Measurements from ENCODE around the gene PPP1R1A.

PPP1R1A gene

DNA sequence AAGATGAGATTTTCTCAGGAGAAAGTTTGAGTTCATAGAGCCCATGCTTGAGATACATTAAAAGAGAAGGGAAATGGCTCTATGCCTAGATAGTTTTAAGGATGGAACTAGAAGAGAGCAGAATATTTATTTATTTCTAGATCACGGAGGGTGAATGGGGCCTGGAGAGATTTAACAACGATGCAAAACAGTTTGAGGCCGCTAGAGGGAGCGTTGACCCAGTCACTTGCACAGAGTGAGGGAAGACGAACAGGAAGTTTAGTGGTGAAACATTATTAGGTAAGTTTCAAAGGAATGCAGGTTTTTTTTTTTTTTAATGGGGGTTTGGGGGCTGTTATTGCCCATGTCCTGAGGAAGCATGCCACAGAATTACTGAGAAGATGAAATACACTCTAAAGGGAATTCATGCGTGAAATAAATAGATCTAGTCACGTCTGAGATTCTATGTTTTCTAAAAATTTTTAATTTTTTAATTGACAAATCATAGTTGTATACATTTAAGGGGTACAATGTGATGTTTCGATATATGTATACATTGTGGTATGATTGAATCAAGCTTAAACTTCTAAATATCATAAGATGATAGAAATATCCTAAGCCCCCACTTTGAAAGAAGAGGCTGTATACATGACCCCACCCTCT is 14.8 kb upstream of the PPP1R1A start:
- peak; percentile 78 for DNase-seq (ENCODE audit: low spot score)

- no peak for DNase-seq (ENCODE audit: low spot score)
Observed at GRCh38 chr12:54602661-54603060, 14.2 kb upstream of the PPP1R1A start.

DNA sequence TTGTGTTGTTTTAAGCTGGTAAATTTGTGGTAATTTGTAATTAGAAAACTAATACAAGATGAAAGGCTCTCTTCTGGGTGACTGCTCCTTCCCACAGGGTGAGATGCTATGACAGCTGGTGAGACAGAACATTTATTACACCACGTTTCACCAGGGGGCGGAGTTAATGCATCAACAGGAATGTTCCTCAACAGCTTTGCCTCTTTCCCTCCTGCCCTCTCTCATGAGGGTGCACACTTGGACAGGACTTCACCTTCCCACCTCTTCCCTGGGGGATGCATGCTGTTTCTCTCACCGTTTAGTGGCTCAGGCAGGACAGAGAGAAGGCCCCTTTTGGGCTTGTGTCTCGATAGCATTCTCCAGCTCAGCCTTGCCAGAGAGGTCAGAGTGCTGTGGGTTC is 13.4 kb upstream of the PPP1R1A start:
- DNase-seq (ENCODE audit: low spot score), result no peak

DNA sequence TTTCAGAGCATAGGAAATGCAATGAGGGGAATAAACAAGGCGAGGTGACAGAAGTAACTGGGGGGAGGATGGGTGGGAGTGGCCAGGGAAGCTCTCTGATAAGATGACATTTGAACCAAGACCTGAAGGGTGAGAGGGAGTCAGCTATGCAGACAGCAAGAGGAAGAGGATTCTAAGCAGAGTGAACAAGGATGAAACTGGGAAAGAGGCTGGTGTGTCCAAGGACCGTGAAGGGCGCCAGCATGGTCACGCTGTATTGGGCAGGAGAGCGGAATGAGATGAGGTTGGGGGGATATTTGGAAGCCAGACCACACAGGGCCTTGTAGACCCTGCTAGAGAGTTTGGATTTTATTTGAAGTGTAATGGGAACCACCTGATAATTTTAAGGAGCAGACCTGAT is 10.5 kb upstream of the PPP1R1A start:
- DNase-seq (ENCODE audit: low spot score), result no peak

DNA sequence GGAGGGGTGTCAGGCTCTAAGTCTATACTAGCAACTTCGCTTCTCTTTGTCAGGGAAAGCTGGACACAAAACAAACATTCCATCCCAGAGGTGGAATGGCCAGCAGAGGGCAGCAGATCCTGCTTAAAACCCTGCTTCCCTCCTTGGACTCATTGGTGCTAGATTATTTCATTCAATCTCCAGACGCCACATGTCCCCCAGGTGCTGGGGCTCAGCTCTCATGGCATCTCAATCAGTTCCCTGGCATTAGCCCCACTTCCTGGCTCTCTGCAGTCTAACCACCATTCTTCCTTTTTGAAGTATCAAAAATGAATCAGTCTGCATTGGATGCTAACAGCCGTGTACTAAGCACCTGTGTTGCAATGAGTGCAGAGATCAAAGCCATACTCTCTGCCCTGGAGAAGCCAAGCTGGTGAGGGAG is 8.1 kb upstream of the PPP1R1A start:
- peak; percentile 43 for DNase-seq (ENCODE audit: low spot score)

DNA sequence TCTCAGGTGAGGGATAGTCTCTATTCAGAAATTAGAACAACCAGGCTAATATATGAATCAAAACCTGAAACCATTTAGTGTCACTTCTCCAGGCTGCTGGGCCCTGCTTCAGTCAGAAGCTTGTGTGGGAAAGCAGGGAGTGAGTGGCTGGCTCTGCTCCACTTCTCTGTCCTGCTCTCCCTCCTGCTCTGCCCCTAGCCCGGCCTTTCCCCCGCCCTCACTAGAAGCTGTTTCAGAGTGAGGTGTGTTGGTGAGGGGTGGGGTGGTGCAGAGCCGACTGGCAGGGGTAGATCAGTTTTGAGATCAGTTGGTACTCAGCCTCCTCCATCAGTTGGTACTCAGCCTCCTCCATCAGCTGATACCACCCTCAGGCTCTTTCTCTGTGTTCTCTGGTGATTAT is 7.0 kb upstream of the PPP1R1A start:
- DNase-seq (ENCODE audit: low spot score), result no peak

DNA sequence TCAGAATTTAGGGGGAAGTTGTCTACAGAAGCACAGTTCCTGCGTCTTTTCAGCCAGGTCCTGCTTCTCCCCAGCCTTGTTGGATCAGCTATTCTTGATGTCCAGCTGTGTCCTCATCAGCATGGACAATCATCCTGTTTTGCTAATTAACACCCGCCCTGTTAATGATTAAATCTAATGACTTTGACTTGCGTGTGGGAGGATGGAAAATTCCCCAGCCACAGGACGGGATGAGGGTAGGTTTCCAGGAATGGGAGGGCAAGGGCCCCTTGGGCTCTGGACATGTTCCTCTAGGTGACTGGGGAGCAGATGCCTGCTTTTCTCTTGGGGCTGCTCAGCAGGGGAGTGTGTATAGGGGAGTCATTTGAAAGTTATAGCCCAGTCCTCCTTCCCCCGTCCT is 5.3 kb upstream of the PPP1R1A start:
- DNase-seq (ENCODE audit: low spot score), result no peak

DNA sequence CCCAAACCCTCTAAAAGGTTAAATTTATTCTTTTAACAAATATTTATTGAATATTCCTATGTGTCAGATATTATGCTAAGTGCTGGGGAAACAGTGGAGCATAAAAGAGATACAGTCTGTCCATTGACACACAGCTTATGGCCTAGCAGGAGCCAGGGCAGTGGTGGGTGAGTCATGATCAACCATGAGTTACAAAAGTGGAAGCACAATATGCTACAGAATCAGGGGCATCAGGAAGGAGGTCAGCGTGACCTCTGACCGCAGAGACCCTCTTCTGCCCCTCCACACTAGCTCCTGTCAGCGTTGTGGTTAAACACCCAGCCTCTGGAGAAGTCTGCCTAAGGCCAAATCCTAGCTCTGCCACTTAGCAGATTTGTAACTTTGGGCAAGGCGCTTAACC is 4.7 kb upstream of the PPP1R1A start:
- no peak for DNase-seq (ENCODE audit: low spot score)

GRCh38 chr12:54592316-54592715 is 3.9 kb upstream of the PPP1R1A start:
- no peak for DNase-seq (ENCODE audit: low spot score)

DNA sequence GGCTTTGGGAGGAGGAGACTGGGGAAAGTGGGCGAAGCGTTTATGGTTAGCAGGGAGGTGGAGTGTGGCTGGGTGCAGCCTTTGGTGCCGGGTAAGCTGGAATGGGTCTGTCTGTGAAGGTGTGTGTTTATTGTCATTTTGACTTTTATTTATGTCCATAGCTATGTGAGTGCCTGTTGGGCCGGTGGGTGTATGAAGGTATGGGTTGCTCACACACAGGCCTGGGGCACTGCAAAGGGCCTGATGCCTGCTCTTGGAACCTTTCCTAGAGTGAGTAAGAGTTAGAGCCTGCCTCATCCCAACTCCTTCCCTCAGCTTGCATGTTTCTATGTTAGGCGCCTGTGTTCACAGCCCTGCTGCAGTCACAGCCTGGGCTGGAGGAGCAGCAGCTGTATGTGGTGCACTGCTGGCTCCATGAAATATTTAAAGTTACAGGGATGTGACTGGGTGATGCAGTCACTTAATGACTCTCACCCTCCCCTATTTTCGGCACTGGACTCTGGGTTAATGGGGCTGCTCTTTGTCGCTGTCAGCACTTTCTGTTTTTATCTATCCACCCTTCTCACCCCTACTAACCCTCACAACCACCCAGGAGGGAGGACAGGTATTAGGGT is 2.6 kb upstream of the PPP1R1A start:
- no peak for DNase-seq (ENCODE audit: low spot score)

- DNase-seq (ENCODE audit: low spot score), result no peak
Observed at GRCh38 chr12:54589964-54590363, 1.5 kb upstream of the PPP1R1A start.

DNA sequence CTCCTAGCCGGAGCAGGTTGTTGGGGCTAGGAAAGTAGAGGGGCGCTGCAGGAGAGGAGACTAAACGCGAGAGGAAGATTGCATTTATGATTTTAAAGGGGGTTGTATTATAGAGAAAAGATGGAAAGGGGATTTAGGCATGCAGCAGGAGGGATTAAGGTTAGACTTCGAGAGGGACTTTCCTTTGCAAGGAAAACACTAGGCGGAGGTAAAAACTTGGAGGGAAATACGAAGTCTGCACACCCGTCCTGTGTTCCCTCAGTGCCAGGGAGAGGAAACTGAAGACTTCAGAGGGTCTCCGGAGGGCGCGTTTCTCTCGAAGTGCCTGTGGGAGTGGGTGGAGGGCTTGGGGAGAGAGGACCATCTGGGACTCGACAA is 420 bp upstream of the PPP1R1A start:
- DNase-seq (ENCODE audit: low spot score), result no peak

- DNase-seq (ENCODE audit: low spot score), result no peak
Observed at GRCh38 chr12:54587315-54587873, 1.1 kb downstream of the PPP1R1A start.

- no peak for DNase-seq (ENCODE audit: low spot score)
Observed at GRCh38 chr12:54586620-54587019, 1.8 kb downstream of the PPP1R1A start.

- DNase-seq (ENCODE audit: low spot score), result no peak
Observed at GRCh38 chr12:54585243-54585642, 3.2 kb downstream of the PPP1R1A start.

GRCh38 chr12:54584128-54584527 is 4.3 kb downstream of the PPP1R1A start:
- DNase-seq (ENCODE audit: low spot score), result no peak

GRCh38 chr12:54583726-54584125 is 4.7 kb downstream of the PPP1R1A start:
- DNase-seq (ENCODE audit: low spot score), result no peak

- no peak for DNase-seq (ENCODE audit: low spot score)
Observed at GRCh38 chr12:54581412-54581811, 7.0 kb downstream of the PPP1R1A start.

- peak; percentile 84 for DNase-seq (ENCODE audit: low spot score)
Observed at GRCh38 chr12:54579696-54580333, 8.6 kb downstream of the PPP1R1A start.

- no peak for DNase-seq (ENCODE audit: low spot score)
Observed at GRCh38 chr12:54579258-54579657, 9.2 kb downstream of the PPP1R1A start.

GRCh38 chr12:54578778-54579177 is 9.7 kb downstream of the PPP1R1A start:
- DNase-seq (ENCODE audit: low spot score), result no peak

DNA sequence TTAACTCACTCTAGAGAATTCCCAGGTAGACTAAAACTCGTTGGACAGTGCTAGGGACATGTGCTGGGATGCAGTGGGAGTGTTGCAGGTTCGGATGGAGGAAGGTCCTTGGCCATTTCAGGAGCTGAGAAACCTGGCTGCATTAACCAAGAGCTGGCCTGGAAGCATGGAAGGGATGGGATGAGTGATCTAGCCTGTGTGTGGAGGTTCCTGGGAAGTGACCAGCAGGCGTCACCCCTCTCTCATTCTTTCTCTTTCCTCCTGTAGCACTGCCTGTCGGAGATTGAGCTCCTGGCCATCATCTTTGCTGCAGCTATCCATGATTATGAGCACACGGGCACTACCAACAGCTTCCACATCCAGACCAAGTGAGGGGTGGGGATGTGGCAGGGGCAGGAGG is 15.6 kb downstream of the PPP1R1A start:
- DNase-seq (ENCODE audit: low spot score), result no peak
